MM.1S (cell line): ENCODE measurements around the gene PPA1.

Experiments used
- DNase-seq: peaks from one replicate; pipeline ENCODE4 v3.0.0-alpha.2; 2015
- H2AFZ ChIP-seq: fragments of 300-600 bp; sonication (generic); 2 replicates; pipeline ENCODE4 v1.6.0; 2016; ENCODE audit warnings: antibody characterized with exemption, low read length
- H3F3A ChIP-seq: fragments of 300-600 bp; sonication (generic); 2 replicates; pipeline ENCODE4 v1.6.1; 2016; ENCODE audit warnings: mild to moderate bottlenecking, antibody characterized with exemption, low read length, moderate library complexity, mixed read lengths; ENCODE audit not compliant: insufficient read depth
- H3K27ac ChIP-seq: fragments of 300-600 bp; sonication (generic); 2 replicates; pipeline ENCODE4 v1.5.1; 2016; ENCODE audit warnings: mild to moderate bottlenecking, low read length
- H3K27me3 ChIP-seq: fragments of 300-600 bp; sonication (generic); replicated peaks from 2 replicates; pipeline ENCODE4 v1.6.0; 2016; ENCODE audit warnings: low read length; ENCODE audit not compliant: insufficient read depth
- H3K36me3 ChIP-seq: fragments of 300-600 bp; sonication (generic); replicated peaks from 2 replicates; pipeline ENCODE4 v1.6.1; 2016; ENCODE audit warnings: mild to moderate bottlenecking, low read length, mixed read lengths; ENCODE audit not compliant: insufficient read depth
- H3K4me1 ChIP-seq: fragments of 300-600 bp; sonication (generic); 2 replicates; pipeline ENCODE4 v1.6.1; 2016; ENCODE audit warnings: low read length, mixed read lengths
- H3K4me2 ChIP-seq: fragments of 300-600 bp; sonication (generic); 2 replicates; pipeline ENCODE4 v1.6.0; 2016; ENCODE audit warnings: low read depth, low read length
- H3K4me3 ChIP-seq: fragments of 300-600 bp; sonication (generic); 2 replicates; pipeline ENCODE4 v1.5.1; 2016; ENCODE audit warnings: low read length, mixed read lengths
- H3K79me2 ChIP-seq: fragments of 300-600 bp; sonication (generic); 2 replicates; pipeline ENCODE4 v1.6.1; 2016; ENCODE audit warnings: mixed run types, low read length, mixed read lengths
- H3K9ac ChIP-seq: fragments of 300-600 bp; sonication (generic); 2 replicates; pipeline ENCODE4 v1.6.1; 2016; ENCODE audit warnings: low read length, mixed read lengths
- H3K9me2 ChIP-seq: fragments of 300-600 bp; sonication (generic); replicated peaks from 2 replicates; pipeline ENCODE4 v1.6.1; 2016; ENCODE audit warnings: mild to moderate bottlenecking, low read length, mixed read lengths; ENCODE audit not compliant: insufficient read depth
- H3K9me3 ChIP-seq: fragments of 300-600 bp; sonication (generic); replicated peaks from 2 replicates; pipeline ENCODE4 v1.6.1; 2016; ENCODE audit warnings: mild to moderate bottlenecking, low read length, mixed read lengths; ENCODE audit not compliant: insufficient read depth
- H4K20me1 ChIP-seq: fragments of 300-600 bp; sonication (generic); 2 replicates; pipeline ENCODE4 v1.6.1; 2016; ENCODE audit warnings: mild to moderate bottlenecking, low read length, moderate library complexity, mixed read lengths; ENCODE audit not compliant: insufficient read depth
- CTCF ChIP-seq: fragments of 300-600 bp; sonication (generic); IDR thresholded peaks from 2 replicates; pipeline ENCODE4 v1.5.1; 2016; ENCODE audit warnings: antibody characterized with exemption, low read length, mixed read lengths
- EZH2 ChIP-seq: fragments of 300-600 bp; sonication (generic); optimal IDR thresholded peaks from 2 replicates; pipeline ENCODE3; 2017; ENCODE audit warnings: low read depth, mild to moderate bottlenecking, antibody characterized with exemption, low read length, mixed read lengths
- EZH2phosphoT487 ChIP-seq: fragments of 300-600 bp; sonication (generic); IDR thresholded peaks from 2 replicates; pipeline ENCODE4 v1.6.1; 2018; ENCODE audit warnings: antibody characterized with exemption, low read length

Gene PPA1

DNA sequence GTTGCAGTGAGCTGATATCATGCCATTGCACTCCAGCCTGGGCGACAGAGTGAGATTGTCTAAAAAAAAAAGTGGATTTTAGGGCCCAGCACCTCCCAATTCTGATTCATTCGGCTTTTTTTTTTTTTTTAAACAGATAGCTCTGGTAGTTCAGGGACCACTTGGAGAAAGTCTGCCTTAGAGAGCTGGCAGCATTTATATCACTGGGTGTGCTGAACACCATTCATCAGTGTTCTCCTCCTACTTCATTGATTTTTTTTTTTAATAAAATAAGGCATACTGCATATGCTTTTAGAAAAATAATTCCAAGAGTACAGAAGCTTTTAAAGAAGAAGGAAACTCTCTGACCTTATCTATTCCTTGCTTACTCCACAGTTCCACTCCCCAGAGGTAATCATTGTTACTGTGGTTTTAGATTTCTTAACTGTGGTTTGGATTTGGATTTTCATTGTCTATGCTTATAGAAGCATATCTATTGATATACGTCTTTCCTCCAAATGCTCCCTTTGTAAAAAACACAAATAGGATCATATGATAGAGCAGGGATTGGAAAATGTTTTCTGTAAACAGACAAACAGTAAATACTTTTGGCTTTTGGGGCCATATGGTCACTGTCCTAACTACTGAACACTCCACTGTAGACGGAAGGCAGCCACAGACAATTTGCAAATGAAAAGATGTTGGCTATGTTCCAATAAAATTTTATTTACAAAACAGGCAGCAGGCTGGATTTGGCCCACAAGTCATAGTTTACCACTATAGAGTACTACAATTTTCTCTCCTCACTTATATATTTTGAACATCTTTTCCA lies 41.9 kb downstream of the PPA1 start:
- no peak overlapping the region for H3K4me3 ChIP-seq
- H3K9me3 ChIP-seq = no peaks in the 10 kb centered on the region
- H3K4me1 ChIP-seq = no peaks in the 10 kb centered on the region
- no peak overlapping the region for H3K9ac ChIP-seq
- H3K27me3 ChIP-seq = no peaks in the 10 kb centered on the region
- H3K79me2 ChIP-seq = no peaks in the 10 kb centered on the region
- no peak overlapping the region for H2AFZ ChIP-seq
- no peak overlapping the region for H3K27ac ChIP-seq
- TF ChIP-seq EZH2 (no peak), CTCF (no peak)
- H4K20me1 ChIP-seq = no peaks in the 10 kb centered on the region
- no peak for DNase-seq
- no peak overlapping the region for H3K4me2 ChIP-seq
- H3K9me2 ChIP-seq = no peaks in the 10 kb centered on the region
- no peaks in the 10 kb centered on the region for H3K36me3 ChIP-seq
- no peaks in the 10 kb centered on the region for H3F3A ChIP-seq

GRCh38 chr10:70190581-70190980 lies 42.6 kb downstream of the PPA1 start:
- DNase-seq = no peak
- Histone ChIP-seq H3K4me1 (no peaks in the 10 kb centered on the region), H3K4me2 (no peak overlapping the region), H3K4me3 (no peak overlapping the region), H3K9me2 (no peaks in the 10 kb centered on the region), H3K9me3 (no peaks in the 10 kb centered on the region), H3K27me3 (no peaks in the 10 kb centered on the region), H3F3A (no peaks in the 10 kb centered on the region), H3K9ac (no peak overlapping the region), H3K27ac (no peak overlapping the region), H3K36me3 (no peaks in the 10 kb centered on the region), H4K20me1 (no peaks in the 10 kb centered on the region), H3K79me2 (no peaks in the 10 kb centered on the region), H2AFZ (no peak overlapping the region)
- no peak for TF ChIP-seq EZH2phosphoT487
- no peak for TF ChIP-seq EZH2
- no peak for TF ChIP-seq CTCF

- Histone ChIP-seq H3K27me3 (no peaks in the 10 kb centered on the region), H3K27ac (no peak overlapping the region), H3K36me3 (no peaks in the 10 kb centered on the region), H3K9ac (no peak overlapping the region), H3K9me2 (no peaks in the 10 kb centered on the region), H3K4me1 (no peaks in the 10 kb centered on the region), H3K9me3 (no peaks in the 10 kb centered on the region), H4K20me1 (no peaks in the 10 kb centered on the region), H3K4me2 (no peak overlapping the region), H2AFZ (no peak overlapping the region), H3K4me3 (no peak overlapping the region), H3K79me2 (no peaks in the 10 kb centered on the region), H3F3A (no peaks in the 10 kb centered on the region)
- no peak for DNase-seq
- TF ChIP-seq EZH2phosphoT487 (no peak), CTCF (no peak), EZH2 (no peak)
Observed at GRCh38 chr10:70190102-70190501, 43.1 kb downstream of the PPA1 start.
